ENCODE measurements around the gene JMJD1C. TPM values are rescaled to one million over a fixed set of nuclear protein-coding genes. Genes with fewer than 3 reads are reported as not detected.
A peak's percentile ranks its signal among the peaks of the same experiment; 100 is the strongest.

The JMJD1C gene
- polyA plus RNA-seq, 3 donors: 88.6 to 121 (median 109) TPM

DNA sequence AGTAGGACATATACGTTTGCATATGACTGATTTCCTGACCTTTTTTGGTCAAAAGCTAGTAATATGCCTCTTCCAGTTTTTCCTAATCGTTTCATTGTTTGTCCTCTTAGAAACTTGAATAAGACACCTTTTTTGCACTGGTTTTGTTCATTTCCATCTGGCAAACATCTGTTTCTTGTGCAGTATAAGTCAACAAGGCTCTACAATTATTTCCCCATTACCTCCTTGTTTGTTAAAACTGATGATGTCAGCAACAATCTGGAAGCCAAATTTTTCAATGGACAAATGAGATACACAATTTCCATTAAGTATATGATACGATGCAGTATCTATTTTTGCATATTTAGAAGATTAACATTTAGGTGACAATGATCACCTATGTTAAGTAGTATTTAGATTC is 183.8 kb downstream of the JMJD1C start:
- no peak for DNase-seq (ENCODE audit: extremely low read depth in 1 of 11, low read depth in 9 of 11, low spot score in 4 of 11)

DNA sequence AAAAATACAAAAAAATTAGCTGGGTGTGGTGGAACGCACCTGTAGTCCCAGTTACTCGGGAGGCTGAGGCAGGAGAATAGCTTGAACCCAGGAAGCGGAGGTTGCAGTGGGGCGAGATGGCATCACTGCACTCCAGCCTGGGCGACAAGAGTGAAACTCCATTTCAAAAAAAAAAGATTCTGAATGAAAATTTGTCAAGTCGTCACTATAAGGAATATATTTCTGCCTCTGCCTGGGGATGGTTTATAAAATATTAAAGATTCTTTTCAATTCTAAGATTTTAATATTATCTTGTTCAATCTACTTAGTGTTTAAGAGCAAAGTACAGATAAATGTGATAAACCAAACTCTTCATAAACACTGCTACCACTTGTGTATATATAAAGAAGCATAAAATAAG is 185.4 kb downstream of the JMJD1C start:
- no peak for DNase-seq (ENCODE audit: extremely low read depth in 1 of 11, low read depth in 9 of 11, low spot score in 4 of 11)

DNA sequence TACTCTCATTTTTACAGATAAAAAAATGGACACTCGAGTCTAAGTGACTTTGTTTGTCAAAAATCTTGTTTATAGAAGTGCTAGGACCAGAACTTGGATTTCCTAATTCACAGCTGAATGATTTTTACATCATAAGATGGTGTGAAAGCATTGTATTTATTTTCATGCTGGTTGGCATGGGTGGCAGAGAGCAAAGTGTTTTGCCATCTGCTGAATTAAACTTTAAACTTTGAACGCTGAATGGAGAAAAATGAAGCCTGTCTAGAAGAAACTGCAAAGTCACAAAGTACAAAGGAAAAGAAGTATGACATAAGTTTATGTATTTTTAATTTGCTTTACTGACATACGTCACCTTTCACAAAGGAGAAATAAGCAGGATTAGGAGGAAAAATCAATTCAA is 190.7 kb downstream of the JMJD1C start:
- DNase-seq (ENCODE audit: extremely low read depth in 1 of 11, low read depth in 9 of 11, low spot score in 4 of 11): no peak

DNA sequence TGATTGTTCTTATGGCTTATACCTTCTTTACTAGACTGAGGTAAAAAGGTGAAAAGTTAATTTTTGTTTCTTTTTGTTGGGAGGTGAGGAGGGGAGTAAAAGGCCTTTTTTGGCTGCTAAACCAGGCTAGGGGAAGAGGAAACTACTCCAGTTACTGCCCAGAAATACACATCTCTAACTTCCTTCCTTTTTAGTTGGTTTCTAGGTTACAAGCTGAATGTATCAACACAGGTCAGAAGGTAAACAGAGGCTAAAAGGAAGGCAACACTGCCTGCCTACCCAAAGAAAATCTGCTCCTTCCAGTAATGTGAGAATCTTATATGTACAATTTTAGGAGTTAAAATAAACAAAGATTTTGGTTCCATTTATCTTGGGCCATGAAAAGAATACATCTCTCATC is 192.2 kb downstream of the JMJD1C start:
- DNase-seq (ENCODE audit: extremely low read depth in 1 of 11, low read depth in 9 of 11, low spot score in 4 of 11): no peak

DNA sequence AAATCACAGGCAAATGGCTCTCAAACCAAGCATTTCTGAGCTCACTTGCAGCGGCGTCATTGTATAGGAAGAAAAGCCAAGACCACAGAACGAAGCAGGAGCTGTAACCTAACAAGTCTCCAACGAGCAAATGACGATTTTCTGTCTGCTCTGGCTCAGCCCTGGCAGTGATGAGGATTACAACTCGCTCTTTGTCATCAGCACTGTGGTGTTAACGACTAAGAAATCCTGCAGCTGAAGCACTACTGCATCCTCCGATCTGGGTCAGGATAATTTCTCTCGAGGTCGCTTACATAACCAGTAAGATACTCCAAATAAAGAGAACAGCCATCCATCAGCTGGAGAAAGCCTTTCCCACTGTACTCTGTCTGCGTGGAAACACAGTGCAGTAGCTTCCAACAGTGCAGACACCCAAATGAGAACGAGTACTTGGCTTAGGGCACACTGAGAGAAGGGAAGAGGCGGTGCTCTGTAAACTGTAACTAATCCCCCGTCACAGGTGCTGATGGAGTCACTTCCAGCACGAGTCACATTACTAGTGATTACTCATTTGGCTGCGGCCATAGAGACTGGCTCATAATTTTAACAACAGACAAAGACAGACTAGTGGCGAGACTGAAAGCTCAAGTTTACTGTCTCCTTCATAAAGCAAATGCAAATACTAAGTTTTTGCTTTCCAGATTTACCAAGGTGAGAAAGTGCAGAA is 196.8 kb downstream of the JMJD1C start:
- DNase-seq (ENCODE audit: extremely low read depth in 1 of 11, low read depth in 9 of 11, low spot score in 4 of 11): peak; percentile 76 to 94 (median 89)

DNA sequence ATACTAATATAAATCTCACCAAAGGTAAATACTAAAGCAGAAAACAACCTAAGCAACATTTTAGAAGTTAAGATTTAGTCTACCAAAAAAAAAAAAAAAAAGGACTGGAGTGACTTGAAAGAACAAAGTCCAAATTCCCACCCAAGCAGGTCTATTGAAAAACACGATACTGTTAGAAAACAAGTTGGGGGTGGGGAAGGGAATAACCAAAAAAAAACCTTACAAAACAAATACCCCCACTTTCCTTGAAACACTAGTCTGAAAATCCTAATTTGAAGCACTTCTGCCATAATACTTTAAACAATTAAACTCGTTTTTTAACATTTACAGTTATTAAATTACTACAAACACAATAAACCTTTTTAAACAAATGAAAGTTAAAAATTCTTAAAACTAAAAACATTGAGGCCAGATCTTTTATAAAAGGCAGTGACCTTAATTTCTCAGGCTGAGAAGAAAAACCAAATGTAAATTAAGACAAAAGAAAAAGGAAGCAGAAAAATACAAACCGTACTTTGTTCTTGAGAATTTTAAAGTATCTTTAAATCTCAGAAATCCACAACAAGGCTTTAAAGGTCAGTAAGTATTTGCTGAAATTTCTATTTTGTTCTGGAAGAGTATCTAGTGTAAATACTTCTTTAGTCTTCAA is 197.5 kb downstream of the JMJD1C start:
- DNase-seq (ENCODE audit: extremely low read depth in 1 of 11, low read depth in 9 of 11, low spot score in 4 of 11): peak in 6 of 11 donors; percentile 33 to 70 (median 57)

DNA sequence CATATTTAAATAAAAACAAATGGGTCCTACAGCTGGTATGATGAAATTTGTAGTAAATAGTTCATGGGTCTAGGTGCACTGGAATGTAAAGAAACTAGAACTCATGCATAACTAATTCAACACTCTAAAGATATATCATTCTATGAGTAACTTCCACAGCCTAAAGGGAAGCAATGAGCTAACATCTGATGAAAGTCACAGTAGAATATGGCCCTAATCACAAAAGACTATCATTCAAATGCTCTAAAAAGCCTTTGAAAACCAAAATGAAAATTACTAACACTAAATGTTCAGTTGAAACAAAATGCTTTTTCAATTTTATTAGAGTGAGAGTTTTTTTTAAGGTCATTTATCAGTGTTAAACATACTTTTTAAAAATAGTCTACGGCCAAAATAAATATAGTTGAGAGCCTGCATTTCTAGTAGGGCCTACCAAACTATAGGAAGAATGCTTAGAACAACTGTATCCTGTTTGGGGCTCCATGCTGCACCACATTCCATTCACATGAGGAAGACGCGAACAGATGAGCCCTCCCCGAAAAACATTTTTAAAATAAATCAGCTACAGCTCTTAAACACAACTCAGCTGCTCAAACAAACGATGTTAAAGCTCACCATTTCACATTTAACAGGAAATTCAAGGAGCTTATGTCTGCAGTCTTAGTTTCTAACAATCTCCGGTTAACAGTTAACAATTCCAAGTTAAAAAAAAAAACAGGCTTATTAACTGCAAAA is 198.2 kb downstream of the JMJD1C start:
- peak in 10 of 11 donors; percentile 51 to 83 (median 74) for DNase-seq (ENCODE audit: extremely low read depth in 1 of 11, low read depth in 9 of 11, low spot score in 4 of 11)

DNA sequence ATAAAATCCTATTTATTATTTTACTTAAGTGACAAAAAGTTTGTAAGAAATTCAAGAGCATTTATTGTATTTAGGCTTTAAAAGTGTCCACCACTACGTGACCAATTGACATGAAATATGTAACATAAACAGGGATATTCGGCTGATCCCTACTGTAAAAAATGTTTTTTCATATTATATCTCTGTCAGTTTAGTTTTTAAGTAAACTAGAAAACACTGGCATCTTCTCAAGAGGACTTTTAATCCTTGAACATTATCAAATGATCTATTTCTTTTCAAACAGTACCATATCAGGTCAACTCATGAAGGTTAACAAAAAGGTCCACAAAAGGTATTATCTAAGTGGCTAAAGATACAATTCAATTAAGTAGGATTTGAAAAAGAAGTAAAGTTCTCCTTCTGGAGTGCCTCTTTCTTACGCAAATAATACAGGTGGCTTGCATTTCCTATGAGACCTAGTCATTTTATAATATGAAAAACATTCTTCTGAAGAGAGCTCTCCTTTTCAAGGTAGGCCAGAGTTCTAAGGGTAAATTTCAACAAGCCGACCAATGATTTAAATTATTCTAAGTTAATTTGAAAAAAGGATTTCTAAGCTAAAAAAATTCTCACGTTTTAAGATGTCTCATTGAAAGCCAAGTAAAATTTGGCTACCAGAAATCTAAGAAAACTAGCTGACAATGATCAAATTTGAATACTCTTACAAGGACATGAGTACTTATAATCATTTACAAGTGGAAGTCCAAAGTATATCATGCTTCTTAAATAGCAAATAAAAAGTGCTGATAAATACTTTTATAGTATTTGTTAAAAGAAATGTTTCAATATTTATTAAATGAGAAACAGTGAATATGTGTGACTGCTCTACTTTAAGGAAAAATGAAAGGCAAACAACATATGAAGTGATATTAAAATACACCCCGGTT is 199.1 kb downstream of the JMJD1C start:
- no peak for DNase-seq (ENCODE audit: extremely low read depth in 1 of 11, low read depth in 9 of 11, low spot score in 4 of 11)

DNA sequence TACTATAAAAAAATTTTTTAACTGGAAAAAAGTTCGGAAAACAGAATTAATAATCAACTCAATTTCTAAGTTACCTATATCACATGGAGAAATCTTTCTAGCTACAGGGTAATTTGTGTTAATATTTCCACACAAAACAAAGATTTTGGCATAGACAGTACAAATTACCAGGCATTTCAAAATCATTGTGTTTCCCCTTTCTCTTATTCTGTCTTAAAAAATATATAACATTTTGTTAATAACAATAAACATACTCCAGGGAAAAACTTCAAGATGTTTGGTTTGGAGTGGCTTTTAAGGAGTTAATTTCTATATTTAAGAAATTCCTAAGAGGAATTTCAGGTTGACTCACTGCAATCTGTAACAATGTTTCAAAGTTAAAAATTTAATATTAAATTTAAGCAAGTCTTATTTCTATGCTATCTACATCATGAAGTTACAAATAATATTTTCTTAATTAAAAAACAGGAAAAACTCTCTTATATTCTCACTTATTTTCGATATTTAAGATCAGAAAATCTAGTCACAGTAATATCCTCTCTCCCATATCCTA is 200.0 kb downstream of the JMJD1C start:
- no peak for DNase-seq (ENCODE audit: extremely low read depth in 1 of 11, low read depth in 9 of 11, low spot score in 4 of 11)

DNA sequence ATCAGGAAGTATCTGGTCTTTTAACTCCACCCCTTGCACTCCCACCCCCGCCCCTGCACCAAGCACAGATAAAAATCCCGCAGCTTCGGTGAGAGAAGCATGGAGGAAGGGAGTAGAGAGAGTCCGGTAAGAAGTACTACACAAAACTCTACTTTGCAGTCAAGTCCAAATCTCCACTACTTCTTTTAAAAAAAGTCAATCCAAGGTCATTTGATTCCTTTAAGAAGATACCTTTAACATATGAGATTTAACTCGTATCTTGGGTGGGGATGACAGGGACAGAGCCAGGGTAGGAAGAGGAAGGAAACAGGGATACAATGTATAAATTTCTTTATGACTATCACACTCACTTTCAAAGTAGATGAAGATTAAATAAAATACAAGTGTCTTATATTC is 200.6 kb downstream of the JMJD1C start:
- DNase-seq (ENCODE audit: extremely low read depth in 1 of 11, low read depth in 9 of 11, low spot score in 4 of 11): peak in 4 of 11 donors; percentile 31 to 51 (median 44)

DNA sequence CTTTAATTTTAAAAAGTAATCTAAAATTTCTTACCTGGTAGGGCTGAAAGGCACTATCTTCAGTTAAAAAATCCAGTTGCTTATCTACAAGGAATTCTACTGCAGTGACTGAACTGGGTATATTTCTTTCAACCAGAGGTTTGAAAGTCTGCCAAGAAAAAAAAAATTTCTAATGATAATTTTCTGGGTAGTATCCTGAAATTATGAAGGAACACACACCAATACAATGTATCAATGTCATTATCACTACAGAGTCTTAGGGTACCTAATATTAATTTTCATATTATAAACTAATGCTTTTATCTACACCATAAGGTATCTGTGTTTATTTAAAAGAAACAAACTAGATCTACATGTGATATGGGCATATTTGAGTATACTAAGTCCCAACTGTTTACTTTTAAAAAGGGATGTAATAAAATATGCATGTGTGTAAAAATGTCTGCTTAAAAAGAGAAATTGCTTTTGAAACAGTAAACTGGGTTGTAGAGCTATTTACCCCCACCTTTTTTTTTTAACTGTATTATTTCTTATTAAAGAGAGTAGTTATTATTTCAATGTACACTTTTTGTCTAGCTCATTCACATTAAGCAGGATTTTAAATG is 201.1 kb downstream of the JMJD1C start:
- DNase-seq (ENCODE audit: extremely low read depth in 1 of 11, low read depth in 9 of 11, low spot score in 4 of 11): no peak

DNA sequence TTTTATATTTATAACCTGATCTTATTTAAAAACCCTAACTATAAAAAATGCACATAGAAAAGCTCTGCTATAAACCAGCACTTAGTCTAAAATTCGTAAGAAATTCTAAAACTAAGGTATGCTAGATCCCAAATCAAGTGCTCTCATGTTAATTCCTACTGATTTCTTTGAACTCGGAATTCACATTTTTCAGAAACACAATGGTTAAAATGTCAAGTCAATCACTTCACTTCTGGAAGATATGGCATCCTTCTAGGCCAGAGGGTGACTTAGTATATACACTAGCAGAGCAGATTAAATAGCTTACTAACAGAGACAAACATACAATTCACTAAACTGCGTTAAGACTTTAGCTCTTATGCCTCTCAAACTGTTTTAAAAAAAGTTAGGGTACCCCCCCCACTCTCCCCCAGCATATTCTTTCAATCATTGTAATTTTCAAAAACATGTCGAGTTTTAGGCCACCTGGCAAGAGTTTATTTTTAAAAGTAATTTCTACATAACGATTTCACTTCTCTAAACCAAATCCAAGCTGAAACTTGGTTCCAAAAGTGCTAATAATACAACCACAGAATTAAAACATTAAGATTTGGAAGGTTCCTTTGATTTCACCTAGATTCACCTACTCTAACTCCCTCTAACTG is 203.2 kb downstream of the JMJD1C start:
- no peak for DNase-seq (ENCODE audit: extremely low read depth in 1 of 11, low read depth in 9 of 11, low spot score in 4 of 11)

DNA sequence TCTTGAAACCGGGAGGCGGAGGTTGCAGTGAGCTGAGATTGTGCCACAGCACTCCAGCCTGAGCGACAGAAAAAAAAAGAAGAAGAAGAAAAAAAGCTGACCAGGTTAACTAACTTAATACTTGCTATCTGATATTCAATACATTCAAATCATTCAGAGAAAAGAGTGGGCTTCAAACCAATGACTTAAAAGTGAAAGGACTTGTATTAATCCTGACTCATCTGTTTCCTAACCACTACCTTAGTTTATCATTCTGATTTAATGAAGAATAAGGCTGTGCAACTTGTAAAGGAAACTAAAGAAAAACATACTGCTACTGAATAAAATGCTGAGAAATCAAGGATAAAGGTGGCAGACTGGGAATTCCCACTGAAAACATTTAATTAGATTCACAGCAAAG is 204.3 kb downstream of the JMJD1C start:
- no peak for DNase-seq (ENCODE audit: extremely low read depth in 1 of 11, low read depth in 9 of 11, low spot score in 4 of 11)

DNA sequence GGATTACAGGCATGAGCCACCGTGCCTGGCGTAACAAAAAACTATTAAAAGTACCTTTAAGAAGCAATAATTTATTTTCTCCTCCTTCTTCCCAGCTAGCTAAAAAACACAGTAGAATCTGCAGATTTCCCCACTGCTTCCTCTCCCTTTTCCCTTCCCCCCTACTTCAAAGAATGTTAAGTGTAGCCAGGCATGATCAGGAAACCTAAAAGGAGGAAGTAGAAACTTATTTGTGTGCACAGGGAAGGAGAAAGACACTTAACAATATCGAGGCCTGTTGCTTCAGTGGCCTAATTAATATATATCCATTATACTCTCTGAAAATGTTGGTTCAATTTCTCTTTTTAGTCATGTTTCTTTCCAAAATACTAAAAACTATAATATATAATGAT is 204.9 kb downstream of the JMJD1C start:
- DNase-seq (ENCODE audit: extremely low read depth in 1 of 11, low read depth in 9 of 11, low spot score in 4 of 11): no peak

DNA sequence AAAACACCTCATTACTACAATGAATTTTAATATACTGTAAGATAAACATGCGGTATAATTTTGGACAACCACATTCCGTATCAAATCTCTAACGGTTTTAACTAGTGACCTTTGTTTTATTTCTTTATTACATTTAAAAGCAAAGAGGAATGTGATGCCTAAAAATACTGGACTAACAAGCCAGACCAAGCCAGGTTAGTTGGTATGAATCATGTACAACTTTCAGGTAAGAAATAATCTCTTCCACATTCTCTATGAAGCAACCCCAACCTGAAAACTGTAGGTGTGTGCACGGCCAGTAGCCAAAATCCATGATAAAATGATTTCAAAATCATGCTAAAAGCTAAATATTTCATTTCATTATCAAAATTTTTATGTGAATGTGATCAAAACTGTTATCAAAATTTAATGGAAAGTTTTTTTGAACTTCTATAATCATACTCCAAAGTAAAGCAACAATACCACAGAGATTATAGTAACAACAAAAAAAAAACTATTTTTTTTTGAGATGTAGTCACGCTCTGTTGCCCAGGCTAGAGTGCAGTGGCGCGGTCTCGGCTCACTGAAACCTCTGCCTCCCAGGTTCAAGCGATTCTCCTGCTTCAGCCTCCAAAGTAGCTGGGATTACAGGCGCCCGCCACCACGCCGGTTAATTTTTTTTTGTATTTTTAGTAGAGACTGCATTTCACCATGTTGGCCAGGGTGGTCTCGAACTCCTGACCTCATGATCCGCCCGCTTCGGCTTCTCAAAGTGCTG is 205.5 kb downstream of the JMJD1C start:
- DNase-seq (ENCODE audit: extremely low read depth in 1 of 11, low read depth in 9 of 11, low spot score in 4 of 11): no peak

DNA sequence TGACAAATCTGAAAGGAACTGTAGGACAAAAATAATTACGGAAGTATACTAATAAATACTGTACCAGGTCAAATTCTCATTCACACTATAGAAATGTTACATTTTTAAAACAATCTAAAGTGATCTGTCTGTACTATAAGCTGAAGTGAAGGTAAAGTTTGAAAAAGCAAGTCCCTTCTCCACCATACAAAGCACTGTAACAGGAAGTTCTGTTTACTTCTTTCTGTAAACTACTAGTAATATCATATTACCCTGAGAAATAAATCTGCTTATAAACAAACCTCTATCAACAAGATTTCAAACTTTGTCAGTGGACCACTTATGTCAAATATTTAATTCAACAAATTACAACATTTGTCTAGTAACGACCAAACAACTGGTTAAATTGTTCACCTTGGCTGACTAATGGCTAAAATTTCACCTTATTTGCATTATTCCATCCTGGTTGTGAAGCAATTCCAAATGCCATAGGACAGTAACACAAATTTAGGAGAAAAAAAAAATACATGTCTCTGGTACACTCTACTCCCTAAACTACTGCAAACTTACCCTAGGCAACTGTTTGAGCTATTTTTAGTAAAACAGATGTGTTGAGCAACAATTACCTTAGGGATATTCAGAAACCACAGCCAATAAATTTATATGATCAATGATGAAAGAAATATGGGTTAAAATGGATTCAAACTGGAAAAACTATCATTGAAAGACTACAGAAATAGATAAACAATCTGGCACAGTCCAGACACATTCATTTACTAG is 206.7 kb downstream of the JMJD1C start:
- DNase-seq (ENCODE audit: extremely low read depth in 1 of 11, low read depth in 9 of 11, low spot score in 4 of 11): no peak

DNA sequence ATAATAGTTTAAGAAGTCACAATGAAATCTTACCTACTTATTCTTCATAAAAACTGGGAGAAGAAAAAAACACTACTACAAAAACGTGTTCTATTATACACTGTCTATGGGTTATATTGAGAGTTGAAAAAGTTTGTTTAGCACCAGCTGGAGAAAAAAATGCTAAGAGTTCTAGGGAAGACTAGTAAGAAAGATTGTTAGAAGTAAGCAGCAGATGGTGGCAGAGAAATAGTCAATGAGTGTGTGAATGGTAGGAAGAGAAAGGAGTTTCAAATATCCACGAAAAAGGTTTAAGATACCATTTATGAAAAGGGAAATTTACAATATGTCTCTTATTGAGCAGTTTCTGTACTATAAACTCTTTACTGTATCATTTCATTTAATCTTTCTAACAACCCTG is 208.0 kb downstream of the JMJD1C start:
- no peak for DNase-seq (ENCODE audit: extremely low read depth in 1 of 11, low read depth in 9 of 11, low spot score in 4 of 11)

Data from renal cortex interstitium (tissue), 11 donors.